Measurements from ENCODE around the gene ETV7.

DNA sequence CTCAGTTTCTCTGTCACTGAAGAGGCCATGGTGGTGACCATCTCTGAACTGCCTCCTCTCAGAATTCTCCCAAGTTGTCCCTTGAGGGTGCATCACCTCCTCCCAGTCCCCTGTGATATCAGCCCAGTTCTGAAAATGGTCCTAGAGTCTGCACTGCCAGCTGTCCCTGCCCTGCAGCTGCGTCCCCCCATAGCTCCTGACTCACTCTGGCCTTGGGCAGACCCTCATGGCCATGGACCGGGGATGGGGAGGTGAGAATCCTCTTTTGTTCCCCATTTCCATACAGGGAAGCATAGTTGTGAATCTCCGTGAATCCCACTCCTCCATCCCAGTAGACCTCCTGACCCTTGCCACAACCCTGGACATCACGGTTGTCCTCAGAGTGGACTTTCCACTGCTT is 4.5 kb downstream of the ETV7 start:
- TF ChIP-seq, protein P1, sequence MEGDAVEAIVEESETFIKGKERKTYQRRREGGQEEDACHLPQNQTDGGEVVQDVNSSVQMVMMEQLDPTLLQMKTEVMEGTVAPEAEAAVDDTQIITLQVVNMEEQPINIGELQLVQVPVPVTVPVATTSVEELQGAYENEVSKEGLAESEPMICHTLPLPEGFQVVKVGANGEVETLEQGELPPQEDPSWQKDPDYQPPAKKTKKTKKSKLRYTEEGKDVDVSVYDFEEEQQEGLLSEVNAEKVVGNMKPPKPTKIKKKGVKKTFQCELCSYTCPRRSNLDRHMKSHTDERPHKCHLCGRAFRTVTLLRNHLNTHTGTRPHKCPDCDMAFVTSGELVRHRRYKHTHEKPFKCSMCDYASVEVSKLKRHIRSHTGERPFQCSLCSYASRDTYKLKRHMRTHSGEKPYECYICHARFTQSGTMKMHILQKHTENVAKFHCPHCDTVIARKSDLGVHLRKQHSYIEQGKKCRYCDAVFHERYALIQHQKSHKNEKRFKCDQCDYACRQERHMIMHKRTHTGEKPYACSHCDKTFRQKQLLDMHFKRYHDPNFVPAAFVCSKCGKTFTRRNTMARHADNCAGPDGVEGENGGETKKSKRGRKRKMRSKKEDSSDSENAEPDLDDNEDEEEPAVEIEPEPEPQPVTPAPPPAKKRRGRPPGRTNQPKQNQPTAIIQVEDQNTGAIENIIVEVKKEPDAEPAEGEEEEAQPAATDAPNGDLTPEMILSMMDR (IDR thresholded peaks at IDR 0.05; ENCODE audit: insufficient read depth, low read length, poor library complexity, severe bottlenecking): no peak
- no peak for TF ChIP-seq EZH2phosphoT487 (conservative IDR thresholded peaks at IDR 0.05; ENCODE audit: low read length)

Data from SU-DHL-6 (cell line).